SK-N-SH (cell line): Measurements from ENCODE around the gene CDC23. TPM values are rescaled to one million over a fixed set of nuclear protein-coding genes. Genes with fewer than 3 reads are reported as not detected.

Experiments used
- CTCF ChIA-PET: fragments of 300-600, 350-600 bp; formaldehyde crosslinking; extraction: SDS; loops from one replicate; lab custom pipeline; 2021; lab: Yijun Ruan, JAX
- POLR2A ChIA-PET: fragments of 350-600 bp; sonication (Branson Sonifier 250); formaldehyde crosslinking; extraction: SDS; loops from one replicate; lab custom pipeline; 2020; ENCODE audit warnings: antibody characterized with exemption, inconsistent platforms; lab: Yijun Ruan, JAX
- DNase-seq: peaks from one replicate; pipeline ENCODE4 v3.0.0; 2012
- H2AFZ ChIP-seq: fragments of 200-600 bp; sonication (generic); 2 replicates; pipeline ENCODE4 v1.8.1; 2016; ENCODE audit warnings: antibody characterized with exemption, mild to moderate bottlenecking, low read depth
- H3F3A ChIP-seq: fragments of 200-600 bp; sonication (generic); replicated peaks from 2 replicates; pipeline ENCODE3; 2016; ENCODE audit warnings: antibody characterized with exemption, mild to moderate bottlenecking; ENCODE audit not compliant: insufficient read depth
- H3K27ac ChIP-seq, 2 experiments: fragments of 200-500 bp in 1 of 2; fragments of 200-600 bp in 1 of 2; sonication (Bioruptor generic) in 1 of 2; sonication (generic), shearing (Covaris generic) in 1 of 2; 2 replicates each; pipeline versions ENCODE4 v1.5.1 to v1.6.1; 2014 to 2016; ENCODE audit warnings: low read depth in 2 of 2, inconsistent platforms in 1 of 2, low read length in 1 of 2, mild to moderate bottlenecking in 1 of 2, mixed read lengths in 1 of 2
- H3K27me3 ChIP-seq: fragments of 200-600 bp; sonication (generic), shearing (Covaris generic); 2 replicates; pipeline ENCODE4 v1.6.1; 2016; ENCODE audit warnings: mixed run types; ENCODE audit not compliant: insufficient read depth
- H3K36me3 ChIP-seq, 2 experiments: fragments of 200-500 bp in 1 of 2; fragments of 200-600 bp in 1 of 2; sonication (Bioruptor generic) in 1 of 2; sonication (generic) in 1 of 2; replicated peaks in 1 of 2; 2 replicates each; pipeline versions ENCODE3 to v1.5.1; 2014 to 2016; ENCODE audit warnings: low read length in 1 of 2, mild to moderate bottlenecking in 1 of 2; ENCODE audit not compliant: insufficient read depth in 2 of 2, control insufficient read depth in 1 of 2
- H3K4me1 ChIP-seq, 2 experiments: fragments of 200-500 bp in 1 of 2; fragments of 200-600 bp in 1 of 2; sonication (Bioruptor generic) in 1 of 2; sonication (generic), shearing (Covaris generic) in 1 of 2; 2 replicates each; pipeline versions ENCODE4 v1.5.1 to v1.6.1; 2014 to 2016; ENCODE audit warnings: low read depth in 1 of 2, low read length in 1 of 2, mixed run types in 1 of 2; ENCODE audit not compliant: insufficient read depth in 2 of 2, control insufficient read depth in 1 of 2
- H3K4me2 ChIP-seq: fragments of 200-600 bp; sonication (generic), shearing (Covaris generic); 2 replicates; pipeline ENCODE4 v1.6.1; 2017; ENCODE audit warnings: mixed run types
- H3K4me3 ChIP-seq, 2 experiments: fragments of 200-500 bp in 1 of 2; fragments of 200-600 bp in 1 of 2; sonication (Bioruptor generic) in 1 of 2; sonication (generic), shearing (Covaris generic) in 1 of 2; 2 replicates each; pipeline versions ENCODE4 v1.5.1 to v1.8.1; 2014 to 2016; ENCODE audit warnings: low read depth in 2 of 2, inconsistent platforms in 1 of 2, low read length in 1 of 2, mild to moderate bottlenecking in 1 of 2, mixed read lengths in 1 of 2, moderate library complexity in 1 of 2
- H3K79me2 ChIP-seq: fragments of 200-600 bp; sonication (generic); 2 replicates; pipeline ENCODE4 v1.8.1; 2017; ENCODE audit warnings: mild to moderate bottlenecking; ENCODE audit not compliant: insufficient read depth
- H3K9ac ChIP-seq: fragments of 200-600 bp; sonication (generic); 2 replicates; pipeline ENCODE4 v1.6.1; 2017; ENCODE audit warnings: mixed run types
- H3K9me2 ChIP-seq: fragments of 200-600 bp; sonication (generic); 2 replicates; pipeline ENCODE4 v1.6.1; 2017; ENCODE audit warnings: mixed run types
- H3K9me3 ChIP-seq: fragments of 200-600 bp; sonication (generic); 2 replicates; pipeline ENCODE4 v1.6.1; 2017; ENCODE audit warnings: mixed run types, mild to moderate bottlenecking, moderate library complexity
- H4K20me1 ChIP-seq: fragments of 200-600 bp; sonication (generic); 2 replicates; pipeline ENCODE4 v1.6.1; 2017; ENCODE audit warnings: mild to moderate bottlenecking, mixed run types; ENCODE audit not compliant: insufficient read depth
- ELF1 ChIP-seq: IDR thresholded peaks from 2 replicates; pipeline ENCODE4 v1.4.0; 2012
- EP300 ChIP-seq, 2 experiments: IDR thresholded peaks; 2 replicates each; pipeline versions ENCODE4 v1.4.0 to v1.6.1; 2012; ENCODE audit warnings: borderline replicate concordance in 1 of 2, low read depth in 1 of 2, low read length in 1 of 2
- FOXM1 ChIP-seq: IDR thresholded peaks from 2 replicates; pipeline ENCODE4 v1.4.0; 2012; ENCODE audit warnings: low read depth, mild to moderate bottlenecking
- GATA2 ChIP-seq: sonication (generic); formaldehyde crosslinking; IDR thresholded peaks from 2 replicates; pipeline ENCODE4 v1.5.0; 2020; ENCODE audit warnings: mild to moderate bottlenecking, missing genetic modification reagents
- IRF3 ChIP-seq: fragments of 150-350 bp; IDR thresholded peaks from 2 replicates; pipeline ENCODE4 v1.6.1; 2016; ENCODE audit warnings: mild to moderate bottlenecking, low read depth, low read length
- JUND ChIP-seq: IDR thresholded peaks from 2 replicates; pipeline ENCODE4 v1.4.0; 2012
- NRF1 ChIP-seq: IDR thresholded peaks from 2 replicates; pipeline ENCODE4 v1.6.1; 2012; ENCODE audit warnings: low read depth, mild to moderate bottlenecking, low read length
- PBX3 ChIP-seq: IDR thresholded peaks from 2 replicates; pipeline ENCODE4; 2012
- RXRA ChIP-seq: IDR thresholded peaks from 2 replicates; pipeline ENCODE4 v1.4.0; 2012; ENCODE audit warnings: low read depth, mild to moderate bottlenecking, borderline replicate concordance
- USF1 ChIP-seq: IDR thresholded peaks from 2 replicates; pipeline ENCODE4 v1.4.0; 2012; ENCODE audit warnings: low read depth, borderline replicate concordance
- WGBS: methylation state at CpG from one replicate; pipeline ENCODE4 v1.1.6; 2017; ENCODE audit warnings: low lambda C conversion rate; 5-methylcytosine and 5-hydroxymethylcytosine counted together
- polyA plus RNA-seq, 3 experiments: library from polyadenylated mRNA; depleted of rRNA; stranded (reverse); fragments of >200 nt; gene quantifications; 2 replicates each; pipeline ENCODE4 v1.2.3, GENCODE V29; 2012

CDC23 gene
- polyA plus RNA-seq, 1 of the 3 experiments (the other 2 are of a cell fraction): 20.2 TPM

- POLR2A ChIA-PET: interaction anchor here (0.5 kb wide), 1 partner anchor 466 kb away, joined by 3 read pairs; no protein-coding TSS in a partner anchor
- no peak overlapping the region for H3K4me3 ChIP-seq
- TF ChIP-seq EP300 (IDR thresholded peaks at IDR 0.05; ENCODE audit: borderline replicate concordance in 1 of 2, low read depth in 1 of 2, low read length in 1 of 2) (no peak), IRF3 (no peak)
- H3F3A ChIP-seq: no peaks in the 10 kb centered on the region
- no peak overlapping the region for H3K4me2 ChIP-seq
- no peak overlapping the region for H3K9ac ChIP-seq
- 62% methylated on average over 2 of the region's 2 CpGs for WGBS
- H3K79me2 ChIP-seq: no peaks in the 10 kb centered on the region
- peaks cover 16% of the 10 kb centered on the region; the same call in 1 of the 2 replicates for H3K27me3 ChIP-seq
- H4K20me1 ChIP-seq: no peaks in the 10 kb centered on the region
- peaks cover 0 to 10% of the 10 kb centered on the region in 2 experiments; a peak in 1 of 4 replicates for H3K4me1 ChIP-seq
- no peak overlapping the region for H3K27ac ChIP-seq
- no peak overlapping the region for H2AFZ ChIP-seq
- DNase-seq: no peak
- no peaks in the 10 kb centered on the region for H3K9me3 ChIP-seq
- H3K36me3 ChIP-seq: no peaks in the 10 kb centered on the region
- no peaks in the 10 kb centered on the region for H3K9me2 ChIP-seq
- CTCF ChIA-PET: interaction anchor here (0.8 to 4.2 kb wide), 4 partner anchors 20 to 109 kb away, joined by 4 to 27 read pairs (median 14); partner anchors contain the start of genes GFRA3 and KDM3B
Observed at GRCh38 chr5:138243794-138244193, 30.7 kb upstream of the CDC23 start.

GRCh38 chr5:138241688-138242571 lies 28.8 kb upstream of the CDC23 start:
- H3K79me2 ChIP-seq: no peaks in the 10 kb centered on the region
- ChIA-PET CTCF (interaction anchor here (0.7 to 4.5 kb wide), 6 partner anchors 10 to 111 kb away, joined by 3 to 36 read pairs (median 14); partner anchors contain the start of genes GFRA3 and KDM3B), POLR2A (interaction anchor here (0.7 to 1.8 kb wide), 5 partner anchors 17 to 110 kb away, joined by 3 to 19 read pairs (median 3); partner anchors contain the start of genes CDC23 and KIF20A)
- H3K9me3 ChIP-seq: no peaks in the 10 kb centered on the region
- no peaks in the 10 kb centered on the region for H3F3A ChIP-seq
- H3K9ac ChIP-seq: no peak overlapping the region
- TF ChIP-seq IRF3 (no peak), NRF1 (0 out of 2 replicates have a peak, but pooled peaks have one; percentile 8), GATA2 (CRISPR knock-in tag) (peak; percentile 23; the same call in 1 of the 2 replicates), ELF1 (no peak), RXRA (no peak), PBX3 (no peak), JUND (no peak), USF1 (no peak), FOXM1 (no peak)
- TF ChIP-seq, all 33 proteins: peak for 2
- Histone ChIP-seq H4K20me1 (no peaks in the 10 kb centered on the region), H3K9me2 (no peaks in the 10 kb centered on the region), H3K4me1 (peaks cover 0 to 10% of the 10 kb centered on the region in 2 experiments; a peak in 1 of 4 replicates), H3K36me3 (no peaks in the 10 kb centered on the region), H2AFZ (peak overlapping the region; percentile 90), H3K4me2 (peak overlapping the region; percentile 75), H3K4me3 (peak overlapping the region; percentile 44 to 52), H3K27me3 (peaks cover 16% of the 10 kb centered on the region; the same call in 1 of the 2 replicates), H3K27ac (no peak overlapping the region)
- peak; percentile 87 for DNase-seq
- 47% methylated on average over 18 of the region's 67 CpGs for WGBS
